Keratinocyte (primary cell): Measurements from ENCODE around the gene HES7.

Source experiments
- EZH2 ChIP-seq: IDR thresholded peaks from one replicate; pipeline ENCODE4 v1.6.1; 2012; ENCODE audit warnings: inconsistent platforms, mild to moderate bottlenecking, low read length, moderate library complexity
- TF ChIP-seq, protein P1 (sequence below), 3 experiments: IDR thresholded peaks in 1 of 3; conservative IDR thresholded peaks in 1 of 3; optimal IDR thresholded peaks in 1 of 3; 2 replicates in 2 of 3; 3 replicates in 1 of 3; pipeline versions ENCODE3 to v1.5.1; 2011; ENCODE audit warnings: low read length in 3 of 3, mild to moderate bottlenecking in 3 of 3, moderate library complexity in 2 of 3, control low read depth in 1 of 3, inconsistent platforms in 1 of 3; ENCODE audit not compliant: insufficient read depth in 2 of 3; ENCODE audit errors: extremely low read depth in 1 of 3

DNA sequence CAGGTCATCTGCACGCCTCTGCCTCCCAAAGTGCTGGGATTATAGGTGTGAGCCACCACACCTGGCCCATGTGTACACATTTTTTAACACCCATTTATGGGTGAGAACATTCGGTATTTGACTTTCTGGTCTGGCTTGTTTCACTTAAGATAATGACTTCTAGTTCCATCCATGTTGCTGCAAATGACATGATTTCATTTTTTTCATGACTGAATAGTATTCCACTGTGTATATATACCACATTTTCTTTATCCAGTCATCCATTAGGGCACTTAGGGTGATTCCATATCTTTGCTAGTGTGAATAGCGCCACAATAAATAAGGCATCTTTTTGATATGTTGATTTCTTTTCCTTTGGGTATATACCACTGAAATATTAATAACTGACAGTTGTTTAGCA is 42.0 kb downstream of the HES7 start:
- TF ChIP-seq, protein P1, sequence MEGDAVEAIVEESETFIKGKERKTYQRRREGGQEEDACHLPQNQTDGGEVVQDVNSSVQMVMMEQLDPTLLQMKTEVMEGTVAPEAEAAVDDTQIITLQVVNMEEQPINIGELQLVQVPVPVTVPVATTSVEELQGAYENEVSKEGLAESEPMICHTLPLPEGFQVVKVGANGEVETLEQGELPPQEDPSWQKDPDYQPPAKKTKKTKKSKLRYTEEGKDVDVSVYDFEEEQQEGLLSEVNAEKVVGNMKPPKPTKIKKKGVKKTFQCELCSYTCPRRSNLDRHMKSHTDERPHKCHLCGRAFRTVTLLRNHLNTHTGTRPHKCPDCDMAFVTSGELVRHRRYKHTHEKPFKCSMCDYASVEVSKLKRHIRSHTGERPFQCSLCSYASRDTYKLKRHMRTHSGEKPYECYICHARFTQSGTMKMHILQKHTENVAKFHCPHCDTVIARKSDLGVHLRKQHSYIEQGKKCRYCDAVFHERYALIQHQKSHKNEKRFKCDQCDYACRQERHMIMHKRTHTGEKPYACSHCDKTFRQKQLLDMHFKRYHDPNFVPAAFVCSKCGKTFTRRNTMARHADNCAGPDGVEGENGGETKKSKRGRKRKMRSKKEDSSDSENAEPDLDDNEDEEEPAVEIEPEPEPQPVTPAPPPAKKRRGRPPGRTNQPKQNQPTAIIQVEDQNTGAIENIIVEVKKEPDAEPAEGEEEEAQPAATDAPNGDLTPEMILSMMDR (optimal IDR thresholded peaks at IDR 0.05 in 1 of 3, IDR thresholded peaks at IDR 0.05 in 1 of 3, conservative IDR thresholded peaks at IDR 0.05 in 1 of 3; ENCODE audit: extremely low read depth in 1 of 3, insufficient read depth in 2 of 3, low read length in 3 of 3) = no peak
- no peak for TF ChIP-seq EZH2
